HFFc6 (cell line): ENCODE measurements around the gene RAP1GAP2. TPM values are rescaled to one million over a fixed set of nuclear protein-coding genes. Genes with fewer than 3 reads are reported as not detected.
"Not testable (repeated sequence)": the region's sequence is repeated elsewhere in the genome, so short reads cannot be mapped to it uniquely, and the experiment has no call there.

ENCODE experiments used
- DNase-seq: peaks from one replicate; pipeline ENCODE4 v3.0.0-alpha.2; 2018
- H3K27ac Mint-ChIP-seq: 2 replicates; pipeline ENCODE4 v1.8.0; 2020; ENCODE audit warnings: mild to moderate bottlenecking, mixed read lengths
- H3K27me3 Mint-ChIP-seq: 2 replicates; pipeline ENCODE4 v1.8.0; 2021; ENCODE audit warnings: mild to moderate bottlenecking, moderate library complexity, mixed read lengths; ENCODE audit not compliant: insufficient read depth
- H3K36me3 Mint-ChIP-seq: 2 replicates; pipeline ENCODE4 v1.8.0; 2021; ENCODE audit warnings: low read depth, mixed read lengths
- H3K4me1 Mint-ChIP-seq: 2 replicates; pipeline ENCODE4 v1.8.0; 2020; ENCODE audit warnings: low read depth, mixed read lengths
- H3K4me3 Mint-ChIP-seq: 2 replicates; pipeline ENCODE4 v1.8.0; 2020; ENCODE audit warnings: mild to moderate bottlenecking, moderate library complexity, mixed read lengths
- H3K9me3 Mint-ChIP-seq: 2 replicates; pipeline ENCODE4 v1.8.0; 2020; ENCODE audit warnings: mild to moderate bottlenecking, mixed read lengths
- CTCF ChIP-seq: fragments of 200-600 bp; sonication (generic); IDR thresholded peaks from 2 replicates; pipeline ENCODE4 v1.5.0; 2021; ENCODE audit warnings: antibody characterized with exemption, mild to moderate bottlenecking
- total RNA-seq, 6 experiments: library from RNA; stranded (reverse); fragmentation: NEBNext Ultra II Directional; extraction: Animal tissue kit (Norgen Biotek cat#: 25700); gene quantifications; 2 replicates in 1 of 6; 3 replicates in 5 of 6; pipeline ENCODE4 v1.2.3, GENCODE V29; 2021

The RAP1GAP2 gene
- total RNA-seq, 6 experiments from 2014 or later = 7.9 to 27.4 (median 23.9) TPM

GRCh38 chr17:2816688-2817087 is 20.4 kb downstream of the RAP1GAP2 start:
- H3K27me3 Mint-ChIP-seq = peaks cover 14% of the 10 kb centered on the region
- DNase-seq = no peak
- peaks cover 20% of the 10 kb centered on the region for H3K4me1 Mint-ChIP-seq
- H3K36me3 Mint-ChIP-seq = no peaks in the 10 kb centered on the region
- H3K27ac Mint-ChIP-seq = no peak overlapping the region
- no peak for TF ChIP-seq CTCF
- no peaks in the 10 kb centered on the region for H3K9me3 Mint-ChIP-seq
- H3K4me3 Mint-ChIP-seq = no peak overlapping the region

GRCh38 chr17:2819294-2819693 is 23.1 kb downstream of the RAP1GAP2 start:
- not testable (repeated sequence) for H3K4me3 Mint-ChIP-seq, H3K27ac Mint-ChIP-seq, H3K4me1 Mint-ChIP-seq, DNase-seq, H3K36me3 Mint-ChIP-seq, H3K9me3 Mint-ChIP-seq, H3K27me3 Mint-ChIP-seq

- no peak for DNase-seq
- Mint-ChIP-seq H3K27me3 (peaks cover 9% of the 10 kb centered on the region), H3K36me3 (no peaks in the 10 kb centered on the region), H3K4me3 (no peak overlapping the region), H3K9me3 (no peaks in the 10 kb centered on the region), H3K27ac (no peak overlapping the region), H3K4me1 (no peaks in the 10 kb centered on the region)
- no peak for TF ChIP-seq CTCF
These were observed 23.8 kb downstream of the RAP1GAP2 start for GRCh38 chr17:2819921-2820501.

- Mint-ChIP-seq H3K4me3 (no peak overlapping the region), H3K27me3 (peaks cover 9% of the 10 kb centered on the region), H3K36me3 (no peaks in the 10 kb centered on the region), H3K4me1 (no peaks in the 10 kb centered on the region), H3K9me3 (no peaks in the 10 kb centered on the region), H3K27ac (no peak overlapping the region)
- DNase-seq = no peak
- TF ChIP-seq CTCF = no peak
These were observed 25.6 kb downstream of the RAP1GAP2 start for GRCh38 chr17:2821868-2822267.

GRCh38 chr17:2822358-2822757 is 26.1 kb downstream of the RAP1GAP2 start:
- Mint-ChIP-seq H3K9me3 (no peaks in the 10 kb centered on the region), H3K27me3 (peaks cover 9% of the 10 kb centered on the region), H3K36me3 (no peaks in the 10 kb centered on the region), H3K4me3 (no peak overlapping the region), H3K4me1 (no peaks in the 10 kb centered on the region), H3K27ac (no peak overlapping the region)
- TF ChIP-seq CTCF = no peak
- no peak for DNase-seq

- TF ChIP-seq CTCF = no peak
- DNase-seq = no peak
- Mint-ChIP-seq H3K4me3 (no peak overlapping the region), H3K4me1 (no peaks in the 10 kb centered on the region), H3K27me3 (peaks cover 3% of the 10 kb centered on the region), H3K36me3 (no peaks in the 10 kb centered on the region), H3K9me3 (no peaks in the 10 kb centered on the region), H3K27ac (no peak overlapping the region)
These were observed 29.2 kb downstream of the RAP1GAP2 start for GRCh38 chr17:2825253-2825970.
